IMR-90 (cell line): Measurements from ENCODE around the gene HBEGF. TPM values are rescaled to one million over a fixed set of nuclear protein-coding genes. Genes with fewer than 3 reads are reported as not detected.

Source experiments
- ATAC-seq: fragments of 200-7000 bp; cut with Tn5 transposase; 2 replicates; pipeline ENCODE4 v1.9.1; 2020; ENCODE audit warnings: low read depth, mild to moderate bottlenecking, moderate library complexity
- BruUV-seq: library from RNA; stranded (reverse); fragments of 400-500 nt; replicated peaks from 2 replicates; lab custom pipeline; 2021; lab: Mats Ljungman, UMichigan
- CTCF ChIA-PET: fragments of 300-600 bp; formaldehyde crosslinking; extraction: SDS; loops from one replicate; lab custom pipeline; 2021; ENCODE audit warnings: antibody characterized with exemption; lab: Yijun Ruan, JAX
- POLR2A ChIA-PET: fragments of 300-600 bp; sonication (Branson Sonifier 250); formaldehyde crosslinking; loops from one replicate; lab custom pipeline; 2022; ENCODE audit warnings: antibody characterized with exemption; ENCODE audit not compliant: unreplicated experiment; lab: Charles Lee
- DNase-seq: peaks from one replicate; pipeline ENCODE4 v3.0.0; 2013
- H2AFZ ChIP-seq: replicated peaks from 2 replicates; pipeline ENCODE3; 2013; ENCODE audit warnings: low read length, mild to moderate bottlenecking; ENCODE audit not compliant: poor library complexity
- H2AK5ac ChIP-seq: 2 replicates; pipeline ENCODE4 v1.6.1; 2013; ENCODE audit warnings: low read depth, low read length, inconsistent platforms
- H2AK9ac ChIP-seq: replicated peaks from 2 replicates; pipeline ENCODE3; 2013; ENCODE audit warnings: mild to moderate bottlenecking, low read depth, low read length, moderate library complexity; ENCODE audit not compliant: poor library complexity
- H2BK120ac ChIP-seq: 2 replicates; pipeline ENCODE4 v1.6.1; 2013; ENCODE audit warnings: low read depth, low read length, inconsistent platforms
- H2BK15ac ChIP-seq: 3 replicates; pipeline ENCODE4 v1.6.1; 2013; ENCODE audit warnings: low read depth, low read length, inconsistent platforms
- H2BK20ac ChIP-seq: 2 replicates; pipeline ENCODE4 v1.6.1; 2013; ENCODE audit warnings: low read depth, mild to moderate bottlenecking, inconsistent platforms, low read length, moderate library complexity
- H2BK5ac ChIP-seq: 2 replicates; pipeline ENCODE4 v1.6.1; 2013; ENCODE audit warnings: mild to moderate bottlenecking, low read depth, low read length, inconsistent platforms; ENCODE audit not compliant: poor library complexity, severe bottlenecking
- H3K14ac ChIP-seq: replicated peaks from 2 replicates; pipeline ENCODE4 v1.6.1; 2013; ENCODE audit warnings: low read depth, low read length, inconsistent platforms
- H3K18ac ChIP-seq: 2 replicates; pipeline ENCODE4 v1.6.1; 2013; ENCODE audit warnings: low read depth, low read length, control low read depth
- H3K23ac ChIP-seq: 2 replicates; pipeline ENCODE4 v1.6.1; 2013; ENCODE audit warnings: low read depth, low read length, inconsistent platforms
- H3K27ac ChIP-seq: 2 replicates; pipeline ENCODE4 v1.5.1; 2013; ENCODE audit warnings: mild to moderate bottlenecking, control low read depth, low read length; ENCODE audit not compliant: insufficient read depth
- H3K27me3 ChIP-seq: 2 replicates; pipeline ENCODE4 v1.6.1; 2013; ENCODE audit warnings: low read length; ENCODE audit not compliant: control insufficient read depth, insufficient read depth
- H3K36me3 ChIP-seq: 2 replicates; pipeline ENCODE4 v1.6.1; 2013; ENCODE audit warnings: low read length, mixed read lengths; ENCODE audit not compliant: control insufficient read depth, insufficient read depth
- H3K4ac ChIP-seq: 2 replicates; pipeline ENCODE4 v1.6.1; 2013; ENCODE audit warnings: low read depth, low read length, inconsistent platforms
- H3K4me1 ChIP-seq: 2 replicates; pipeline ENCODE4 v1.6.1; 2013; ENCODE audit warnings: low read length, mixed read lengths; ENCODE audit not compliant: control insufficient read depth, insufficient read depth
- H3K4me2 ChIP-seq: 2 replicates; pipeline ENCODE4 v1.6.1; 2013; ENCODE audit warnings: low read depth, mild to moderate bottlenecking, control low read depth, low read length, moderate library complexity
- H3K4me3 ChIP-seq: 2 replicates; pipeline ENCODE4 v1.5.1; 2013; ENCODE audit warnings: low read depth, mild to moderate bottlenecking, control low read depth, low read length, moderate library complexity; ENCODE audit not compliant: insufficient read depth
- H3K56ac ChIP-seq: 2 replicates; pipeline ENCODE4 v1.6.1; 2013; ENCODE audit warnings: low read length, inconsistent platforms; ENCODE audit not compliant: insufficient read depth; ENCODE audit errors: extremely low read depth
- H3K79me1 ChIP-seq, 2 experiments: 2 replicates each; pipeline ENCODE4 v1.6.1; 2013; ENCODE audit warnings: low read length in 2 of 2, inconsistent platforms in 1 of 2, low read depth in 1 of 2
- H3K9ac ChIP-seq: 2 replicates; pipeline ENCODE4 v1.6.1; 2013; ENCODE audit warnings: low read depth, low read length, control low read depth
- H3K9me1 ChIP-seq: 2 replicates; pipeline ENCODE4 v1.6.1; 2013; ENCODE audit warnings: low read length, inconsistent platforms; ENCODE audit not compliant: insufficient read depth
- H3K9me3 ChIP-seq: 2 replicates; pipeline ENCODE4 v1.6.1; 2013; ENCODE audit warnings: low read length; ENCODE audit not compliant: control insufficient read depth, insufficient read depth
- H4K20me1 ChIP-seq: 2 replicates; pipeline ENCODE4 v1.6.1; 2013; ENCODE audit warnings: low read length, inconsistent platforms; ENCODE audit not compliant: insufficient read depth
- H4K5ac ChIP-seq: 2 replicates; pipeline ENCODE4 v1.6.1; 2013; ENCODE audit warnings: mild to moderate bottlenecking, low read depth, low read length, control low read depth
- H4K8ac ChIP-seq, 2 experiments: 2 replicates each; pipeline ENCODE4 v1.6.1; 2013; ENCODE audit warnings: low read depth in 2 of 2, low read length in 2 of 2, control low read depth in 1 of 2, inconsistent platforms in 1 of 2
- H4K91ac ChIP-seq: 2 replicates; pipeline ENCODE4 v1.6.1; 2013; ENCODE audit warnings: low read depth, low read length, inconsistent platforms; ENCODE audit not compliant: insufficient read depth
- CEBPB ChIP-seq: IDR thresholded peaks from 2 replicates; pipeline ENCODE4 v1.6.1; 2012; ENCODE audit warnings: low read depth, low read length, improper control_type of control experiment
- CHD1 ChIP-seq: IDR thresholded peaks from 2 replicates; pipeline ENCODE4 v1.6.1; 2012; ENCODE audit warnings: low read depth, low read length, improper control_type of control experiment
- CTCF ChIP-seq: conservative IDR thresholded peaks from 2 replicates; pipeline ENCODE4 v1.5.1; 2012; ENCODE audit warnings: mild to moderate bottlenecking, low read depth, low read length, improper control_type of control experiment
- ELK1 ChIP-seq: fragments of 150-350 bp; IDR thresholded peaks from 2 replicates; pipeline ENCODE4 v1.6.1; 2016; ENCODE audit warnings: low read depth, mild to moderate bottlenecking, low read length, moderate library complexity, borderline replicate concordance
- FOS ChIP-seq: fragments of 150-350 bp; IDR thresholded peaks from 2 replicates; pipeline ENCODE4 v1.6.1; 2016; ENCODE audit warnings: low read depth, low read length
- MAZ ChIP-seq: IDR thresholded peaks from 2 replicates; pipeline ENCODE4 v1.6.1; 2012; ENCODE audit warnings: low read depth, mild to moderate bottlenecking, low read length, improper control_type of control experiment, moderate library complexity, borderline replicate concordance
- RFX5 ChIP-seq: IDR thresholded peaks from 2 replicates; pipeline ENCODE4 v1.8.0; 2012; ENCODE audit warnings: low read depth, mild to moderate bottlenecking, low read length, moderate library complexity
- USF2 ChIP-seq: fragments of 150-350 bp; IDR thresholded peaks from 2 replicates; pipeline ENCODE4 v1.6.1; 2017; ENCODE audit warnings: mild to moderate bottlenecking, antibody characterized with exemption, low read length, low read depth
- WGBS, 2 experiments: methylation state at CpG; one replicate each; pipeline versions ENCODE4 v1.1.5 to v1.1.7; 2013; ENCODE audit warnings: missing lambda C conversion rate in 2 of 2; ENCODE audit not compliant: insufficient read length in 1 of 2; ENCODE audit errors: extremely low coverage in 2 of 2; 5-methylcytosine and 5-hydroxymethylcytosine counted together
- dilution Hi-C: fragments of 300-500 bp; cut with HindIII; formaldehyde crosslinking; loops from one replicate; pipeline ENCODE4 v1.14.3; 2018; ENCODE audit warnings: low sequenced_read_pairs; ENCODE audit not compliant: unreplicated experiment
- in situ Hi-C: fragments of 300-500 bp; cut with MboI; formaldehyde crosslinking; loops from 3 replicates; pipeline ENCODE4 v1.14.3; 2019; ENCODE audit warnings: low sequenced_read_pairs, inconsistent platforms, mixed read lengths
- intact Hi-C: fragments of 100-400 bp; cut with micrococcal nuclease; formaldehyde crosslinking; loops from 2 replicates; pipeline ENCODE4 v1.10.0; 2022
- polyA plus RNA-seq, 3 experiments: library from polyadenylated mRNA; depleted of rRNA; stranded (reverse); fragments of >200 nt; gene quantifications; 2 replicates each; pipeline ENCODE4 v1.2.3, GENCODE V29; 2012; ENCODE audit warnings: low replicate concordance in 1 of 3
- total RNA-seq: library from RNA; depleted of rRNA; stranded (reverse); fragments of >200 nt; gene quantifications from 2 replicates; pipeline ENCODE4 v1.2.3, GENCODE V29; 2012

HBEGF gene
- total and polyA plus RNA-seq, 2 of the 4 experiments (the other 2 are of a cell fraction), result 18.8 to 36.1 TPM

GRCh38 chr5:140287801-140288521 lies 58.4 kb downstream of the HBEGF start:
- Histone ChIP-seq H3K9me1 (peaks cover 3% of the 10 kb centered on the region), H3K18ac (no peak overlapping the region), H4K5ac (no peak overlapping the region), H2AFZ (no peak overlapping the region), H3K4me3 (no peak overlapping the region), H3K27ac (no peak overlapping the region), H3K27me3 (no peaks in the 10 kb centered on the region), H2BK20ac (no peak overlapping the region), H3K14ac (no peak overlapping the region), H4K91ac (no peak overlapping the region), H2BK5ac (no peak overlapping the region), H3K36me3 (no peaks in the 10 kb centered on the region), H3K56ac (no peak overlapping the region), H3K4ac (no peak overlapping the region), H3K9ac (no peak overlapping the region), H3K23ac (0 out of 2 replicates have a peak overlapping the region, but pooled peaks have one; percentile 29), H3K9me3 (no peaks in the 10 kb centered on the region), H3K79me1 (peaks cover 28 to 67% of the 10 kb centered on the region in 2 experiments), H2AK5ac (no peak overlapping the region), H2BK120ac (no peak overlapping the region), H4K20me1 (peaks cover 24% of the 10 kb centered on the region; the same call in 1 of the 2 replicates), H2AK9ac (no peak overlapping the region), H2BK15ac (no peak overlapping the region), H3K4me2 (no peak overlapping the region), H3K4me1 (peaks cover 8% of the 10 kb centered on the region), H4K8ac (no peak overlapping the region)
- no peak for DNase-seq
- intact Hi-C loops, result loop anchor here (2.0 kb wide), 1 partner anchor 27 kb away; no protein-coding TSS in a partner anchor
- CTCF ChIA-PET, result interaction anchor here (1.1 kb wide), 1 partner anchor 44 kb away, joined by 3 read pairs; no protein-coding TSS in a partner anchor
- no CpG with 5 or more reads among the region's 7 CpGs for WGBS, 2 experiments
- dilution Hi-C loops, result no loop called here
- POLR2A ChIA-PET, result no interaction called here
- TF ChIP-seq USF2, result no peak
- no peak for TF ChIP-seq MAZ
- TF ChIP-seq CTCF, result no peak
- no peak for TF ChIP-seq FOS
- TF ChIP-seq CHD1, result no peak
- no peak for TF ChIP-seq ELK1
- peak; percentile 69 for TF ChIP-seq CEBPB
- no peak for TF ChIP-seq RFX5
- in situ Hi-C loops, result no loop called here
- no peak for ATAC-seq
- BruUV-seq, result no TSS peak
